Muscle of leg (tissue), 11 donors: ENCODE measurements around the gene ZNF474. TPM values are rescaled to one million over a fixed set of nuclear protein-coding genes. Genes with fewer than 3 reads are reported as not detected.

ENCODE experiments used
- DNase-seq: peaks from one replicate; pipeline ENCODE4 v3.0.0; 2013
- H3K27ac ChIP-seq: one replicate; pipeline ENCODE4 v1.5.1; 2013; ENCODE audit warnings: mild to moderate bottlenecking, low read length, control low read depth
- H3K27me3 ChIP-seq: one replicate; pipeline ENCODE4 v1.6.1; 2013; ENCODE audit warnings: low read length; ENCODE audit not compliant: control insufficient read depth, insufficient read depth
- H3K36me3 ChIP-seq: one replicate; pipeline ENCODE4 v1.6.1; 2013; ENCODE audit warnings: low read length; ENCODE audit not compliant: control insufficient read depth, insufficient read depth
- H3K4me1 ChIP-seq: one replicate; pipeline ENCODE4 v1.6.1; 2013; ENCODE audit warnings: low read length; ENCODE audit not compliant: control insufficient read depth, insufficient read depth
- H3K4me3 ChIP-seq: one replicate; pipeline ENCODE4 v1.5.1; 2013; ENCODE audit warnings: low read length, control low read depth
- H3K9me3 ChIP-seq: replicated peaks from 2 replicates; pipeline ENCODE4 v1.6.1; 2013; ENCODE audit warnings: low read depth, low read length; ENCODE audit not compliant: control insufficient read depth
- WGBS: methylation state at CpG from one replicate; pipeline ENCODE4 v1.1.5; 2013; ENCODE audit warnings: missing lambda C conversion rate; ENCODE audit not compliant: insufficient coverage; 5-methylcytosine and 5-hydroxymethylcytosine counted together
- polyA plus RNA-seq, 8 donors: library from polyadenylated mRNA; unstranded; fragments of 120-200 nt; gene quantifications; one replicate each; pipeline versions ENCODE4 v1.2.1 to v1.2.3, GENCODE V29; 2013; ENCODE audit warnings: inconsistent platforms in 1 of 8, low replicate concordance in 1 of 8; ENCODE audit not compliant: insufficient read length in 8 of 8, insufficient read depth in 1 of 8
- total RNA-seq: library from RNA; stranded (reverse); fragments of 120-200 nt; gene quantifications from one replicate; pipeline ENCODE4 v1.2.4, GENCODE V29; 2013

Gene ZNF474
- total and polyA plus RNA-seq, 9 donors = 0.66 to 5.1 (median 2.0) TPM

DNA sequence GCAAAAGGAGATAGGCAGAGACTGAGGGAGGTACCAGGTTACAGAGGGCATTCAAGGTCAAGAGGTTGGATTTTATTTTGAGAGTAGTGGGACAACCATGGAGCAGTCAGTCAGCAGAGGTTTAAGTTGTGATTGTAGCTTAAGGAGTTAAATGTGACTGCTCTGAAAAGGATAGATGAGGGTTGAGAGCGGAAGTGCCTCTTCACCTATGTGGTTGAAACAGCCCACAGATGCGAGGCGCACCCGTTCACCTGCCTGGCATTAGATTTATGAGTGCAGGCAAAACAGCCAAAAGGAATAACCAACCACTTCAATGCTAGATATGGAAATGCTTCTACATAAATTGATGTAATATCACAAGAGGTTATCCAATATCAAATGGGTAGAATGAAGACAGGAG is 8.4 kb downstream of the ZNF474 start:
- WGBS = no CpG with 5 or more reads among the region's 4 CpGs
- Histone ChIP-seq H3K4me3 (no peak overlapping the region), H3K27ac (no peak overlapping the region), H3K9me3 (no peaks in the 10 kb centered on the region), H3K4me1 (no peaks in the 10 kb centered on the region), H3K27me3 (no peaks in the 10 kb centered on the region), H3K36me3 (no peaks in the 10 kb centered on the region)
- no peak for DNase-seq

GRCh38 chr5:122138356-122138755 is 9.0 kb downstream of the ZNF474 start:
- WGBS = no CpG with 5 or more reads among the region's 3 CpGs

GRCh38 chr5:122140900-122141299 is 11.6 kb downstream of the ZNF474 start:
- H3K4me1 ChIP-seq = peaks cover 1% of the 10 kb centered on the region
- H3K9me3 ChIP-seq = no peaks in the 10 kb centered on the region
- H3K4me3 ChIP-seq = no peak overlapping the region
- H3K27me3 ChIP-seq = no peaks in the 10 kb centered on the region
- no CpG with 5 or more reads among the region's 3 CpGs for WGBS
- DNase-seq = no peak
- no peak overlapping the region for H3K27ac ChIP-seq
- H3K36me3 ChIP-seq = no peaks in the 10 kb centered on the region

More at GRCh38 chr5:122138356-122138755, 9.0 kb downstream of the ZNF474 start:
- Histone ChIP-seq H3K27me3 (no peaks in the 10 kb centered on the region), H3K36me3 (no peaks in the 10 kb centered on the region), H3K4me3 (no peak overlapping the region), H3K27ac (no peak overlapping the region), H3K9me3 (no peaks in the 10 kb centered on the region), H3K4me1 (no peaks in the 10 kb centered on the region)
- no peak for DNase-seq

DNA sequence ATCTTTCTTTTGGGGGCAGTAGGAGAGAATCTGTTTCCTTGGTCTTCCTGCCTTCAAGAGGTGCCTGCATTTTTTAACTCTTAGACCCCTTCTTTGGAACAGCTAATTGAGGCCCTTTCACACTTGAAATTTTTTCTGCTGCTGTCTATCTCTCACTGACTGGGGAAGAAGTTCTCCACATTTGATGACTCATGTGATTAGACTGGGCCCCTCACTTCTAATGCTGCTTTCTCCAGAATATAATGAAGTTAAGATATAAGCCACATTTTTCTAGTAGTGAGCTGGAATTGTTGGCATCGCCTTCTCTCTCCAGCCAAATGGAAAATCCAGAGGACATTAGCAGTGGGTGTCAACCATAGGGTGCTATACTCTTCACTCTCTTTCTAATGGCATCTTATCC is 12.4 kb downstream of the ZNF474 start:
- no peak overlapping the region for H3K4me3 ChIP-seq
- no CpG with 5 or more reads among the region's 1 CpG for WGBS
- H3K27me3 ChIP-seq = no peaks in the 10 kb centered on the region
- peaks cover 2% of the 10 kb centered on the region for H3K4me1 ChIP-seq
- no peaks in the 10 kb centered on the region for H3K9me3 ChIP-seq
- no peak overlapping the region for H3K27ac ChIP-seq
- no peaks in the 10 kb centered on the region for H3K36me3 ChIP-seq
- no peak for DNase-seq

- WGBS = 100% methylated on average over 1 of the region's 6 CpGs
- no peak for DNase-seq
- Histone ChIP-seq H3K27ac (no peak overlapping the region), H3K9me3 (no peaks in the 10 kb centered on the region), H3K27me3 (no peaks in the 10 kb centered on the region), H3K4me3 (no peak overlapping the region), H3K4me1 (peaks cover 2% of the 10 kb centered on the region), H3K36me3 (no peaks in the 10 kb centered on the region)
These were observed 13.3 kb downstream of the ZNF474 start for GRCh38 chr5:122142480-122143164.

DNA sequence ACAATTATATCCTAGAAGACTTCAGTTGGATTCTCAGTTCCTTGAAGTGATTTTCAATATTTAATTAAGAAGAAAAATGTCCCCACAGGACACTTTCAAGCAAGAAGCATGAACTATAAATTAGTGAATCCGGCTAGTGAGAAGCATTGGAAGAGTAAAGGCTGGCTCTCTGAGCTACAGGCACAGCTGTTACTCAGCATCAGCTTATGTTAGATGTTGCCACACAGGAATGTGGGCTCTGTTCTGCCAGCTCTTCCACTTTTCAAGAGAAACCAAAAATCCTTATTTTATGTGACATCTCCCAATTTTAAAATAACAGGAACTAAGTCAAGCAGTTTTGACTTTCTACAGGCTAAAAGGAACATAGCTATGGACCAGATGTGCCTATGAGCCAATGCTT is 14.9 kb downstream of the ZNF474 start:
- Histone ChIP-seq H3K36me3 (no peaks in the 10 kb centered on the region), H3K4me3 (no peak overlapping the region), H3K9me3 (no peaks in the 10 kb centered on the region), H3K4me1 (peaks cover 2% of the 10 kb centered on the region), H3K27me3 (no peaks in the 10 kb centered on the region), H3K27ac (peak overlapping the region; percentile 21)
- peak; percentile 65 for DNase-seq
- no CpG with 5 or more reads among the region's 1 CpG for WGBS

GRCh38 chr5:122145906-122146305 is 16.6 kb downstream of the ZNF474 start:
- no peaks in the 10 kb centered on the region for H3K36me3 ChIP-seq
- no peak overlapping the region for H3K27ac ChIP-seq
- no peaks in the 10 kb centered on the region for H3K9me3 ChIP-seq
- DNase-seq = no peak
- 57% methylated on average over 1 of the region's 1 CpG for WGBS
- H3K4me1 ChIP-seq = peaks cover 5% of the 10 kb centered on the region
- H3K4me3 ChIP-seq = no peak overlapping the region
- no peaks in the 10 kb centered on the region for H3K27me3 ChIP-seq

DNA sequence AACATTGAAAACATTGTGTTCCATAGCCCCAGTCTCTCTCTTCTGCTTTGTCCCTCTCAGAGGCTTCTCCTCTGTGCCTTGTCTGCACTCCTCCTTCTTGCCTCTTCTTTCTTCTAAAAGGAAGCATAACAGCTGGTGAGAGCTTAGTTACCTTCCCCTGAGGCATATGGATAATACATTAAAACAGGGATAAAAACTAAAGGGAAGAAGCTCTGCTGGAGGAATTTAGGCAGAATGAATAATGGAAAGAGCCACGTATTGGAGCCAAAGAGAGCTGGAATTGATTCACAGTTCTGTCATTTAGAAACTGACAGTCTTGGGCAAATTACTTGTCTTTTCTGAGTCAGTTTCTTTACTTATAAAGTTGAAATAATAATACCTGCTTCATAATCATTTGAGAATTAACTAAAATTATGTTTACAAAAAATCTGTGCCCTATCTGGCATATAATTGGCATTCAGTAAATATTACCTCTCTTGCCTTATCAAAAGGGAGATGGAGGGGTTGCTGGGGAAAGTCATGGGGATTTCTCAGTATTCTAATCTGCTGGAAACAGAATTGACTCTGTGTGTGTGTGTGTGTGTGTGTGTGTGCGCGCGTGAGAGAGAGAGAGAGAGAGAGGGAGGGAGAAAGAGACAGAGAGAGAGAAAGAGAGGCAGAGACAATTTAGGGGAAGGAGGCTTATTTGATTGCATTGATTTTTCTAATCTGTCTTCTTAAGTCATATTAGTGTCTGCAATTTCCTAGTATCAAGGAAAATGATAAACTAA is 20.2 kb downstream of the ZNF474 start:
- Histone ChIP-seq H3K27me3 (no peaks in the 10 kb centered on the region), H3K36me3 (no peaks in the 10 kb centered on the region), H3K4me1 (peaks cover 18% of the 10 kb centered on the region), H3K27ac (peak overlapping the region; percentile 54), H3K9me3 (no peaks in the 10 kb centered on the region), H3K4me3 (no peak overlapping the region)
- DNase-seq = peak; percentile 92
- WGBS = 44% methylated on average over 3 of the region's 4 CpGs

DNA sequence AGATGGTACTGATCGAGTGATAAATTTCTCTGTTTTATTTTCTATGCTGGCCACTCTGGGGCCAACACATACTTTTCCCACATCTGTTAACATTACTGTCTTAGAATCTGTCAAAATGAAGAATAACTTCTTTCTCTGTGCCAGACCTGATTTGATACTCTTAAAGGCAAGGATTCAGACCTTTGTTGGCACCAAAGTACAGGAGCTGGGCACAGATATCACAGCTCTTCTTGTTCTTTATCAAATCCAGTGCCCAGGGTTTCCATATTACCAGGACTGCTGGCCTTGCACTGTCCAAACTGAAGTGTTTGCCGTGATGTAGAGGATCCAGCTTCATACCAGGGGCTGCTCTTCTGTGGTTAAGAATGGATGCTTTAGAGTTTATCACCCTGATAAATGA is 20.9 kb downstream of the ZNF474 start:
- H3K36me3 ChIP-seq = no peaks in the 10 kb centered on the region
- peak overlapping the region; percentile 54 for H3K27ac ChIP-seq
- H3K4me1 ChIP-seq = peaks cover 26% of the 10 kb centered on the region
- no peaks in the 10 kb centered on the region for H3K9me3 ChIP-seq
- no peak overlapping the region for H3K4me3 ChIP-seq
- DNase-seq = peak; percentile 71
- WGBS = no CpG with 5 or more reads among the region's 2 CpGs
- no peaks in the 10 kb centered on the region for H3K27me3 ChIP-seq

DNA sequence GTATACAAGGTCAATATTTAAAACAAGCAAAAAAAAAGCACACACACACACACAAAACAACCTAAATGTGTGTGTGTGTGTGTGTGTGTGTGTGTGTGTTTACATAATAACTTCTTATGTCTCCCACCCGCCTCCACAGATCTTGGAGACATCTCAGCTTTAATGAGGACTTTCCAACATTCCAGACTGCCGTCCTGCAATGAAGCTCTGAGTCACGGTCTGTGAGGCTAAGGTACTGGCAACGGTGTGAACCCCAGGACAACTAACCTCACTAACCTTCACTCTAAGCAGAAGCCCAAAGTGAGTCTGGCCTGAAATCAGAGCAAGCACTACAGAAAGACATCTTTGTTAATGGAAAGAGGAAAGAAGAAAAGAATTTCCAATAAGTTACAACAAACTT is 22.3 kb downstream of the ZNF474 start:
- Histone ChIP-seq H3K4me3 (no peak overlapping the region), H3K36me3 (no peaks in the 10 kb centered on the region), H3K9me3 (no peaks in the 10 kb centered on the region), H3K27ac (no peak overlapping the region), H3K4me1 (peaks cover 24% of the 10 kb centered on the region), H3K27me3 (no peaks in the 10 kb centered on the region)
- no CpG with 5 or more reads among the region's 4 CpGs for WGBS
- peak; percentile 32 for DNase-seq
